Measurements from ENCODE around the gene CELSR1.

Gene CELSR1

GRCh38 chr22:46369716-46370583 lies 167.5 kb downstream of the CELSR1 start:
- no peak overlapping the region for H3K27ac ChIP-seq (ENCODE audit: insufficient read depth, low read depth, low read length, poor library complexity, severe bottlenecking)
- H3K27me3 ChIP-seq (ENCODE audit: control insufficient read depth, insufficient read depth, low read length, poor library complexity, severe bottlenecking): no peaks in the 10 kb centered on the region
- whole genome bisulfite sequencing, 2 experiments: 92 to 95% methylated on average over 25 of the region's 25 CpGs
- H3K4me3 ChIP-seq (ENCODE audit: insufficient read depth, low read depth, low read length): no peak overlapping the region
- H3K9me3 ChIP-seq (ENCODE audit: control insufficient read depth, low read length): no peaks in the 10 kb centered on the region
- no peaks in the 10 kb centered on the region for H3K4me1 ChIP-seq (ENCODE audit: control insufficient read depth, insufficient read depth, low read length)
- H3K36me3 ChIP-seq (ENCODE audit: control insufficient read depth, insufficient read depth, low read length): peaks cover 2% of the 10 kb centered on the region

DNA sequence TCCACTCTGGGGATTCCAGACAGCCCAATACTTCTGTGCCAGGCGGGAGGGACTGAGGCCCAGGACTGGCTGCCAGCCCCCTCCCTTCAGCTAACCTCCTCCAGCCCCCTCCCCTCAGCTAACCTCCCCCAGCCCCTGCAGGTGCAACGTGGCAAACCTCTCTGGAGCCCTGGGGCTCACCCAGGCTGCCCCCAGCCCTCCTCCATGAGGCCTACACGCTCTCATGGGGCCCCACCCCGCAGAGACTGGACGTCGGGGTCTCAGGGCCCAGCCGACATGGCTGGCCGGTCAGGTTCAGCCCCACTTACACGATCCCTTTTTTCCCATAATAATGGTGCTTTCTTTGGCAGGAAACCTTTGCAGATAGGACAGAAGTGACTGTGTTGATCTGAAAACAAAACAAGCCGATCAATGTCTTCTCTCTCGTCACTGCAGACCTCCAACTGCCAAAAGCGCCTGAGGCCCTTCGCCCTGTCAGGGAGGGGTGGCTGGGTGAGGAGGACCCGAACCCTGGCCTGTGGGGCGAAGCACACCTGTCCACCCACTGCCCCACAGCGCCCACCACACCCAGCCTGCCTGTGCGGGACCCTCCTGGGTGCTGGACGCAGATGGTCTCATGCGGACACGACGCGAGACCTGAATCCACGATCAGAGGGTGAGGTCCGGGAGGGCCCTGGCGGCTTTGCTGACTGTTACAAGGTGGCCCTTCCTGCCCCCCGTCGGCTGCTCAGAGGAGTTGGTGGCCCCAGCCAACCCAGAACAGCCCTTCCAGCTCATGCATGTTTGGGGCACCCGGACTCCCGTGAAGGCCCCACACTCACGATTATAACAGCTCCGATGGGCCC lies 168.3 kb downstream of the CELSR1 start:
- Histone ChIP-seq H3K9me3 (ENCODE audit: control insufficient read depth, low read length) (no peaks in the 10 kb centered on the region), H3K36me3 (ENCODE audit: control insufficient read depth, insufficient read depth, low read length) (peaks cover under 1% of the 10 kb centered on the region), H3K4me1 (ENCODE audit: control insufficient read depth, insufficient read depth, low read length) (no peaks in the 10 kb centered on the region), H3K27me3 (ENCODE audit: control insufficient read depth, insufficient read depth, low read length, poor library complexity, severe bottlenecking) (no peaks in the 10 kb centered on the region), H3K27ac (ENCODE audit: insufficient read depth, low read depth, low read length, poor library complexity, severe bottlenecking) (no peak overlapping the region), H3K4me3 (ENCODE audit: insufficient read depth, low read depth, low read length) (no peak overlapping the region)
- WGBS, 2 experiments: 91% methylated on average over 31 of the region's 31 CpGs

- no peaks in the 10 kb centered on the region for H3K4me1 ChIP-seq (ENCODE audit: control insufficient read depth, insufficient read depth, low read length)
- H3K9me3 ChIP-seq (ENCODE audit: control insufficient read depth, low read length): no peaks in the 10 kb centered on the region
- peaks cover 5% of the 10 kb centered on the region for H3K36me3 ChIP-seq (ENCODE audit: control insufficient read depth, insufficient read depth, low read length)
- no peak overlapping the region for H3K27ac ChIP-seq (ENCODE audit: insufficient read depth, low read depth, low read length, poor library complexity, severe bottlenecking)
- H3K4me3 ChIP-seq (ENCODE audit: insufficient read depth, low read depth, low read length): no peak overlapping the region
- 89 to 90% methylated on average over 12 of the region's 12 CpGs for WGBS, 2 experiments
- no peaks in the 10 kb centered on the region for H3K27me3 ChIP-seq (ENCODE audit: control insufficient read depth, insufficient read depth, low read length, poor library complexity, severe bottlenecking)
Measured at GRCh38 chr22:46368422-46368821, 169.0 kb downstream of the CELSR1 start.

DNA sequence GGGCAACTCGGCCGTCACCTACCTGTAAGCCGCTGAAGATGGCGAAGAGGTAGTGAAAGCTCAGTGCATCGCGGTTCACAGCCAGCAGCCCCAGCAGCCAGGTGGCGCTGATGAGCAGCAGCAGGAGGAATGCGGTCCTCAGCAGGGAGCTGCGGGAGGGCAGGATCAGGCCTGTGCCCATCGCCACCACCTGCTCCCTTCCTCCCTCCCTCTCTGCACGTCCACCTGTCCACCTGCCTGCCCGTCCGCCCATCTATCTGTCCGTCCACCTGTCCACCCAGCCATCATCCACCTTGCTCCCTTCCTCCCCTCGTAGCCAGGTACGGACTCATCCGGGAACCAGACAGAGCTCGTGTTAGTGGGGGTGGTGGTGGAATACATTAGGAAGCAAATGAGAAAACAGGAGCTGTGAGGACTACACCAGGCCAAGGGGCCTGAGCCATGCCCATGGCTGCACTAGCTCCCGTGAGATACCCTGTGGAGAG lies 169.7 kb downstream of the CELSR1 start:
- H3K27ac ChIP-seq (ENCODE audit: insufficient read depth, low read depth, low read length, poor library complexity, severe bottlenecking): no peak overlapping the region
- H3K9me3 ChIP-seq (ENCODE audit: control insufficient read depth, low read length): no peaks in the 10 kb centered on the region
- H3K4me1 ChIP-seq (ENCODE audit: control insufficient read depth, insufficient read depth, low read length): no peaks in the 10 kb centered on the region
- H3K36me3 ChIP-seq (ENCODE audit: control insufficient read depth, insufficient read depth, low read length): peaks cover 5% of the 10 kb centered on the region
- WGBS, 2 experiments: 47 to 49% methylated on average over 19 of the region's 19 CpGs
- no peaks in the 10 kb centered on the region for H3K27me3 ChIP-seq (ENCODE audit: control insufficient read depth, insufficient read depth, low read length, poor library complexity, severe bottlenecking)
- no peak overlapping the region for H3K4me3 ChIP-seq (ENCODE audit: insufficient read depth, low read depth, low read length)

- 75% methylated on average over 45 of the region's 45 CpGs for WGBS, 2 experiments
Measured at GRCh38 chr22:46366801-46367706, 170.4 kb downstream of the CELSR1 start.

DNA sequence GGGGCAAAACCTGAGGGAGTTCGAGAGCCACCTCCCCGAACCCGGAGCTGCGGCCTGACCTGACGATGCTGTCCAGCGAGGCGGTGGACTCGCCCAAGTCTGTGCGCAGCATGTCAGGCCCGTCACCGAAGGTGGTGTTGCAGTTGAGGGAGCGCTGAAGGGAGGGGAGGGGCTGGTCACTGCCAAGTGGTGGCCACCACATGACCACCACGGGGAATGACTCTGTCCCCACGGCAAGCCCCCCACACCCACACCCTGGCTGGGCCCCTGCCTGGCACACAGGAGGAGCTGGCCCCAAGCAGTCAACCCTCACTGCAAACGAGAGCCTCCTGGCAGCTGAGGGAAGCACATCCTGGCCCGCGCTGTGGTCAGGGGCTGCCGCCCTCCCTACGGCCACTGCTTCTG lies 171.1 kb downstream of the CELSR1 start:
- 84 to 86% methylated on average over 19 of the region's 19 CpGs for WGBS, 2 experiments
- Histone ChIP-seq H3K9me3 (ENCODE audit: control insufficient read depth, low read length) (no peaks in the 10 kb centered on the region), H3K4me3 (ENCODE audit: insufficient read depth, low read depth, low read length) (no peak overlapping the region), H3K27ac (ENCODE audit: insufficient read depth, low read depth, low read length, poor library complexity, severe bottlenecking) (no peak overlapping the region), H3K4me1 (ENCODE audit: control insufficient read depth, insufficient read depth, low read length) (no peaks in the 10 kb centered on the region), H3K36me3 (ENCODE audit: control insufficient read depth, insufficient read depth, low read length) (peaks cover 7% of the 10 kb centered on the region), H3K27me3 (ENCODE audit: control insufficient read depth, insufficient read depth, low read length, poor library complexity, severe bottlenecking) (no peaks in the 10 kb centered on the region)

More at GRCh38 chr22:46366801-46367706, 170.4 kb downstream of the CELSR1 start:
- no peaks in the 10 kb centered on the region for H3K27me3 ChIP-seq (ENCODE audit: control insufficient read depth, insufficient read depth, low read length, poor library complexity, severe bottlenecking)
- H3K9me3 ChIP-seq (ENCODE audit: control insufficient read depth, low read length): no peaks in the 10 kb centered on the region
- no peak overlapping the region for H3K4me3 ChIP-seq (ENCODE audit: insufficient read depth, low read depth, low read length)
- H3K36me3 ChIP-seq (ENCODE audit: control insufficient read depth, insufficient read depth, low read length): peaks cover 7% of the 10 kb centered on the region
- no peaks in the 10 kb centered on the region for H3K4me1 ChIP-seq (ENCODE audit: control insufficient read depth, insufficient read depth, low read length)
- no peak overlapping the region for H3K27ac ChIP-seq (ENCODE audit: insufficient read depth, low read depth, low read length, poor library complexity, severe bottlenecking)

DNA sequence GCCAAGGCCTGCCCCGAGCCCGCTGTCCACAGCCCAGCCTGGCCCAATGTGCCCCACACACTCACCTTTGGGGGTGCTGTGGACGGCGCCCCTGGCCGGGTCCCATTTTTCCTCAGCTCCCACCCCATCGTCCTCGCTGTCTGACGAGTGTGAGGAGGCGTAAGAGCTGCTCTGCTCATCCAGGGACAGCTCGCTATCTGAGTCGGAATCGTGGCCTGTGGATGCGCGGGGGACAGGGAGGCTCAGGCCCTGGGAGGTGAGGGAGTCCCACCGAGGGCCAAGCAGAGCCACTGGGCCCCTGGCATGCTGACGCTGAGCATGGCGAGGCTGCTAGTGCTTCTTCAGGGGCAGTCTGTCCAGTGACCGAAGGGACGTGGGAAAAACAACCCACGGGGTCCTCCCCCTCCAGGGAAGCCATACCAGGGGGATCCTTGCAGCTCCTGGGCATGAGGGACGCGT lies 172.2 kb downstream of the CELSR1 start:
- H3K36me3 ChIP-seq (ENCODE audit: control insufficient read depth, insufficient read depth, low read length): peaks cover 10% of the 10 kb centered on the region
- H3K27ac ChIP-seq (ENCODE audit: insufficient read depth, low read depth, low read length, poor library complexity, severe bottlenecking): no peak overlapping the region
- H3K9me3 ChIP-seq (ENCODE audit: control insufficient read depth, low read length): no peaks in the 10 kb centered on the region
- H3K4me1 ChIP-seq (ENCODE audit: control insufficient read depth, insufficient read depth, low read length): no peaks in the 10 kb centered on the region
- WGBS, 2 experiments: 93 to 95% methylated on average over 22 of the region's 22 CpGs
- no peaks in the 10 kb centered on the region for H3K27me3 ChIP-seq (ENCODE audit: control insufficient read depth, insufficient read depth, low read length, poor library complexity, severe bottlenecking)
- H3K4me3 ChIP-seq (ENCODE audit: insufficient read depth, low read depth, low read length): no peak overlapping the region

- Histone ChIP-seq H3K36me3 (ENCODE audit: control insufficient read depth, insufficient read depth, low read length) (peaks cover 10% of the 10 kb centered on the region), H3K9me3 (ENCODE audit: control insufficient read depth, low read length) (no peaks in the 10 kb centered on the region), H3K27ac (ENCODE audit: insufficient read depth, low read depth, low read length, poor library complexity, severe bottlenecking) (no peak overlapping the region), H3K27me3 (ENCODE audit: control insufficient read depth, insufficient read depth, low read length, poor library complexity, severe bottlenecking) (no peaks in the 10 kb centered on the region), H3K4me1 (ENCODE audit: control insufficient read depth, insufficient read depth, low read length) (no peaks in the 10 kb centered on the region), H3K4me3 (ENCODE audit: insufficient read depth, low read depth, low read length) (no peak overlapping the region)
- 90 to 92% methylated on average over 26 of the region's 26 CpGs for WGBS, 2 experiments
Measured at GRCh38 chr22:46364341-46365165, 172.9 kb downstream of the CELSR1 start.
